GM18502 (cell line): ENCODE data around the gene UQCR10.

ENCODE experiments used
- ATAC-seq: cut with Tn5 transposase; IDR thresholded peaks from one replicate; pipeline ENCODE4 v1.9.1; 2021; ENCODE audit warnings: mild to moderate bottlenecking; ENCODE audit not compliant: unreplicated experiment, poor library complexity

UQCR10 gene

GRCh38 chr22:29758068-29758622 lies 9.0 kb upstream of the UQCR10 start:
- ATAC-seq = no peak

- no peak for ATAC-seq
Measured at GRCh38 chr22:29758959-29759358, 8.2 kb upstream of the UQCR10 start.

- no peak for ATAC-seq
Measured at GRCh38 chr22:29762263-29762662, 4.9 kb upstream of the UQCR10 start.

GRCh38 chr22:29765905-29766631 lies 1.1 kb upstream of the UQCR10 start:
- peak; percentile 17 for ATAC-seq

GRCh38 chr22:29766632-29767170 lies 468 bp upstream of the UQCR10 start, which contains the start of gene ZMAT5:
TSS of gene ZMAT5 (minus strand) at chr22:29767007. CDS start at chr22:29748544, 18,463 bp downstream.
- ATAC-seq = peak; percentile 83

GRCh38 chr22:29768052-29768693 lies 1.0 kb downstream of the UQCR10 start:
- ATAC-seq = no peak

GRCh38 chr22:29769723-29770321 lies 2.7 kb downstream of the UQCR10 start:
- ATAC-seq = no peak

GRCh38 chr22:29772170-29772641 lies 5.0 kb downstream of the UQCR10 start:
- no peak for ATAC-seq

GRCh38 chr22:29773233-29773632 lies 6.1 kb downstream of the UQCR10 start:
- no peak for ATAC-seq

- ATAC-seq = no peak
Measured at GRCh38 chr22:29780220-29780619, 13.1 kb downstream of the UQCR10 start.

GRCh38 chr22:29780748-29781676 lies 13.8 kb downstream of the UQCR10 start:
- no peak for ATAC-seq

- no peak for ATAC-seq
Measured at GRCh38 chr22:29782061-29782845, 15.1 kb downstream of the UQCR10 start.

- no peak for ATAC-seq
Measured at GRCh38 chr22:29784451-29785361, 17.5 kb downstream of the UQCR10 start.

- ATAC-seq = no peak
Measured at GRCh38 chr22:29786031-29786430, 18.9 kb downstream of the UQCR10 start.

GRCh38 chr22:29787371-29787980 lies 20.3 kb downstream of the UQCR10 start:
- no peak for ATAC-seq

- no peak for ATAC-seq
Measured at GRCh38 chr22:29788339-29789279, 21.4 kb downstream of the UQCR10 start.
